RWPE1 (cell line): ENCODE measurements around the gene IL17RD.

ENCODE experiments used
- CTCF ChIA-PET: fragments of 350-600 bp; sonication (Branson Sonifier 250); formaldehyde crosslinking; extraction: SDS; loops from one replicate; lab custom pipeline; 2021; lab: Yijun Ruan, JAX
- POLR2A ChIA-PET: fragments of 400-600 bp; formaldehyde crosslinking; extraction: SDS; loops from one replicate; lab custom pipeline; 2020; ENCODE audit warnings: antibody characterized with exemption; ENCODE audit not compliant: low non-redundant PET; lab: Yijun Ruan, JAX
- DNase-seq: peaks from one replicate; pipeline ENCODE4 v3.0.0; 2012; ENCODE audit warnings: low spot score
- H3K27ac ChIP-seq: fragments of 450-650 bp; 2 replicates; pipeline ENCODE4 v1.5.1; 2017
- CTCF ChIP-seq: fragments of 450-650 bp; conservative IDR thresholded peaks from 2 replicates; pipeline ENCODE4 v1.5.1; 2017; ENCODE audit warnings: low read depth, mild to moderate bottlenecking

IL17RD gene

GRCh38 chr3:57041674-57042073, 123.5 kb downstream of the IL17RD start:
- POLR2A ChIA-PET: no interaction called here
- DNase-seq: no peak
- no peak overlapping the region for H3K27ac ChIP-seq
- CTCF ChIA-PET: no interaction called here
- TF ChIP-seq CTCF: no peak
